Endothelial cell of umbilical vein (primary cell): Measurements from ENCODE around the gene GADL1. TPM values are rescaled to one million over a fixed set of nuclear protein-coding genes. Genes with fewer than 3 reads are reported as not detected.

ENCODE experiments used
- BruUV-seq: library from RNA; stranded (reverse); fragments of 400-500 nt; replicated peaks from 2 replicates; lab custom pipeline; 2021; lab: Mats Ljungman, UMichigan
- CTCF ChIA-PET: fragments of 300-600, 350-600 bp; sonication (Branson Sonifier 250); formaldehyde crosslinking; loops from one replicate; lab custom pipeline; 2021; ENCODE audit warnings: antibody characterized with exemption, inconsistent platforms; lab: Charles Lee
- POLR2A ChIA-PET: fragments of 300-600, 350-600 bp; sonication (Branson Sonifier 250); formaldehyde crosslinking; loops from one replicate; lab custom pipeline; 2021; ENCODE audit warnings: antibody characterized with exemption, inconsistent platforms; lab: Charles Lee
- DNase-seq: peaks from one replicate; pipeline ENCODE4 v3.0.0-alpha.2; 2011; ENCODE audit warnings: low read depth, low spot score
- FAIRE-seq: peaks from 2 replicates; lab custom pipeline; 2011; peaks lifted over from hg19 to GRCh38; lab: Jason Lieb, UNC
- H2AFZ ChIP-seq: 2 replicates; pipeline ENCODE4 v1.6.0; 2012; ENCODE audit warnings: low read depth, low read length, control low read depth, inconsistent platforms
- H3K27ac ChIP-seq: 2 replicates; pipeline ENCODE4 v1.5.1; 2011; ENCODE audit warnings: low read depth, mild to moderate bottlenecking, control low read depth, low read length, moderate library complexity; ENCODE audit not compliant: insufficient read depth
- H3K27me3 ChIP-seq, 2 experiments: 2 replicates each; pipeline versions ENCODE4 v1.6.0 to v1.6.1; 2011; ENCODE audit warnings: low read length in 2 of 2, mixed read lengths in 1 of 2; ENCODE audit not compliant: control insufficient read depth in 2 of 2, insufficient read depth in 2 of 2
- H3K36me3 ChIP-seq, 2 experiments: 2 replicates in 1 of 2; 3 replicates in 1 of 2; pipeline ENCODE4 v1.5.1; 2011; ENCODE audit warnings: low read length in 2 of 2, mild to moderate bottlenecking in 1 of 2, moderate library complexity in 1 of 2; ENCODE audit not compliant: control insufficient read depth in 2 of 2, insufficient read depth in 2 of 2; ENCODE audit errors: extremely low read depth in 1 of 2
- H3K4me1 ChIP-seq: 3 replicates; pipeline ENCODE4 v1.5.1; 2011; ENCODE audit warnings: mild to moderate bottlenecking, low read length; ENCODE audit not compliant: control insufficient read depth, insufficient read depth; ENCODE audit errors: extremely low read depth
- H3K4me2 ChIP-seq: 2 replicates; pipeline ENCODE4 v1.6.1; 2011; ENCODE audit warnings: low read length, control low read depth, mixed read lengths; ENCODE audit not compliant: insufficient read depth
- H3K4me3 ChIP-seq, 3 experiments: fragments of 200-600 bp in 1 of 3; sonication (generic), shearing (Covaris generic) in 1 of 3; replicated peaks in 1 of 3; 2 replicates each; pipeline ENCODE4 v1.5.1; 2011 to 2016; ENCODE audit warnings: control low read depth in 3 of 3, low read length in 3 of 3, mild to moderate bottlenecking in 2 of 3, inconsistent platforms in 1 of 3, low read depth in 1 of 3, moderate library complexity in 1 of 3; ENCODE audit not compliant: insufficient read depth in 1 of 3
- H3K79me2 ChIP-seq: 2 replicates; pipeline ENCODE4 v1.6.0; 2012; ENCODE audit warnings: low read length, inconsistent platforms; ENCODE audit not compliant: control insufficient read depth, insufficient read depth
- H3K9ac ChIP-seq: replicated peaks from 2 replicates; pipeline ENCODE3; 2011; ENCODE audit warnings: low read length, control low read depth; ENCODE audit not compliant: insufficient read depth; ENCODE audit errors: extremely low read depth
- H3K9me1 ChIP-seq: replicated peaks from 3 replicates; pipeline ENCODE4 v1.6.0; 2011; ENCODE audit warnings: mild to moderate bottlenecking, low read length; ENCODE audit not compliant: control insufficient read depth, insufficient read depth; ENCODE audit errors: extremely low read depth
- H3K9me3 ChIP-seq: replicated peaks from 2 replicates; pipeline ENCODE4 v1.5.1; 2012; ENCODE audit warnings: low read length, inconsistent platforms; ENCODE audit not compliant: control insufficient read depth, insufficient read depth
- H4K20me1 ChIP-seq: replicated peaks from 2 replicates; pipeline ENCODE3; 2011; ENCODE audit warnings: mild to moderate bottlenecking, low read length; ENCODE audit not compliant: control insufficient read depth, insufficient read depth; ENCODE audit errors: extremely low read depth
- CTCF ChIP-seq, 2 donors: IDR thresholded peaks; 1 replicate in 1 of 2; 2 replicates in 1 of 2; pipeline ENCODE4 v1.5.1; 2011; ENCODE audit warnings: low read length in 2 of 2, mild to moderate bottlenecking in 2 of 2, moderate library complexity in 2 of 2, control low read depth in 1 of 2, inconsistent platforms in 1 of 2, low read depth in 1 of 2; ENCODE audit not compliant: insufficient read depth in 1 of 2; ENCODE audit errors: extremely low read depth in 1 of 2
- EZH2 ChIP-seq: IDR thresholded peaks from 2 replicates; pipeline ENCODE4 v1.6.1; 2012; ENCODE audit warnings: borderline replicate concordance, low read depth, mild to moderate bottlenecking, moderate library complexity, low read length, inconsistent platforms; ENCODE audit not compliant: severe bottlenecking
- FOS ChIP-seq: IDR thresholded peaks from 2 replicates; pipeline ENCODE4 v1.6.1; 2011; ENCODE audit warnings: mild to moderate bottlenecking, low read length, moderate library complexity, borderline replicate concordance; ENCODE audit not compliant: insufficient read depth
- GATA2 ChIP-seq: IDR thresholded peaks from 2 replicates; pipeline ENCODE4 v1.7.0; 2011; ENCODE audit warnings: low read depth, mild to moderate bottlenecking, moderate library complexity, mixed read lengths, low read length; ENCODE audit not compliant: insufficient read length, insufficient read depth
- JUN ChIP-seq: IDR thresholded peaks from 2 replicates; pipeline ENCODE4 v1.6.1; 2011; ENCODE audit warnings: borderline replicate concordance, low read depth; ENCODE audit not compliant: insufficient read length, insufficient read depth
- MAX ChIP-seq: IDR thresholded peaks from 2 replicates; pipeline ENCODE4 v1.6.1; 2011; ENCODE audit not compliant: insufficient read depth, insufficient read length
- MYC ChIP-seq: IDR thresholded peaks from one replicate; pipeline ENCODE4 v1.6.1; 2011; ENCODE audit warnings: mild to moderate bottlenecking, low read depth, low read length
- POLR2A ChIP-seq: IDR thresholded peaks from 2 replicates; pipeline ENCODE4 v1.6.1; 2012; ENCODE audit warnings: low read depth, mild to moderate bottlenecking, control low read depth, low read length
- POLR2AphosphoS5 ChIP-seq: IDR thresholded peaks from 2 replicates; pipeline ENCODE4 v1.6.1; 2012; ENCODE audit warnings: low read depth, mild to moderate bottlenecking, control low read depth, low read length, moderate library complexity; ENCODE audit not compliant: insufficient read depth
- dilution Hi-C: fragments of 300-500 bp; cut with MboI; formaldehyde crosslinking; loops from one replicate; pipeline ENCODE4 v1.15.0; 2019; ENCODE audit warnings: low sequenced_read_pairs; ENCODE audit not compliant: extremely low pct_ligation_motif_present
- intact Hi-C: fragments of 100-400 bp; cut with micrococcal nuclease; formaldehyde crosslinking; loops from one replicate; pipeline ENCODE4 v1.10.0; 2022
- polyA plus RNA-seq, 4 experiments: library from polyadenylated mRNA; depleted of rRNA in 3 of 4; stranded (reverse) in 3 of 4; unstranded in 1 of 4; fragments of >200 nt; gene quantifications; 2 replicates each; pipeline versions ENCODE4 v1.2.1 to v1.2.3, GENCODE V29; 2011 to 2012; ENCODE audit warnings: missing spikeins in 1 of 4
- total RNA-seq: library from RNA; stranded (reverse); gene quantifications from 2 replicates; pipeline ENCODE4 v1.2.3, GENCODE V29; 2021

Gene GADL1
- total and polyA plus RNA-seq, 2 donors (not counting 3 experiments of a cell fraction or from before 2014, with no cell fraction given): not detected

- no peak overlapping the region for H3K4me3 ChIP-seq
- intact Hi-C loops (no loop called here), dilution Hi-C loops (no loop called here)
- no peak for TF ChIP-seq MYC
- TF ChIP-seq JUN: no peak
- TF ChIP-seq POLR2A: no peak
- no peak for TF ChIP-seq GATA2
- no peak for TF ChIP-seq EZH2
- TF ChIP-seq CTCF (IDR thresholded peaks at IDR 0.05; ENCODE audit: extremely low read depth in 1 of 2, insufficient read depth in 1 of 2, low read depth in 1 of 2, low read length in 2 of 2): no peak
- TF ChIP-seq POLR2AphosphoS5: no peak
- TF ChIP-seq MAX: no peak
- no peak for TF ChIP-seq FOS
- H3K27ac ChIP-seq: peak overlapping the region; percentile 98
- no peaks in the 10 kb centered on the region for H4K20me1 ChIP-seq
- H3K9ac ChIP-seq: no peak overlapping the region
- H2AFZ ChIP-seq: no peak overlapping the region
- FAIRE-seq: no peak
- H3K79me2 ChIP-seq: peaks cover 69% of the 10 kb centered on the region
- H3K9me3 ChIP-seq: no peaks in the 10 kb centered on the region
- no TSS peak for BruUV-seq
- DNase-seq: no peak
- H3K27me3 ChIP-seq: no peaks in the 10 kb centered on the region
- H3K4me2 ChIP-seq: no peak overlapping the region
- peaks cover 18 to 56% of the 10 kb centered on the region in 2 experiments for H3K36me3 ChIP-seq
- H3K9me1 ChIP-seq: no peaks in the 10 kb centered on the region
- H3K4me1 ChIP-seq: peaks cover 98% of the 10 kb centered on the region
- POLR2A ChIA-PET: no interaction called here
- CTCF ChIA-PET: interaction anchor here (1.7 kb wide), 1 partner anchor 10 kb away, joined by 8 read pairs; no protein-coding TSS in a partner anchor
These were observed 210.7 kb downstream of the GADL1 start for GRCh38 chr3:30683769-30684168.
